A673 (cell line): ENCODE data around the gene GALNT18. TPM values are rescaled to one million over a fixed set of nuclear protein-coding genes. Genes with fewer than 3 reads are reported as not detected.

ENCODE experiments used
- BruUV-seq: library from RNA; stranded (reverse); fragments of 400-500 nt; replicated peaks from 2 replicates; lab custom pipeline; 2021; lab: Mats Ljungman, UMichigan
- CTCF ChIA-PET: fragments of 300-600 bp; sonication (Branson Sonifier 250); formaldehyde crosslinking; loops from one replicate; lab custom pipeline; 2022; ENCODE audit warnings: antibody characterized with exemption; lab: Charles Lee
- POLR2A ChIA-PET: fragments of 300-600 bp; sonication (Branson Sonifier 250); formaldehyde crosslinking; loops from one replicate; lab custom pipeline; 2022; ENCODE audit warnings: antibody characterized with exemption; ENCODE audit not compliant: low non-redundant PET; lab: Charles Lee
- DNase-seq: peaks from one replicate; pipeline ENCODE4 v3.0.0-alpha.2; 2015; ENCODE audit warnings: low spot score
- H3K27ac ChIP-seq: fragments of 200-600 bp; sonication (generic); 2 replicates; pipeline ENCODE4 v1.5.1; 2016; ENCODE audit warnings: mixed run types, low read depth, mild to moderate bottlenecking, mixed read lengths, antibody characterized with exemption, low read length; ENCODE audit not compliant: poor library complexity, severe bottlenecking
- H3K27me3 ChIP-seq: fragments of 200-600 bp; sonication (generic); replicated peaks from 2 replicates; pipeline ENCODE4 v1.6.1; 2017; ENCODE audit warnings: mixed run types, low read depth, mild to moderate bottlenecking, mixed read lengths, antibody characterized with exemption, low read length; ENCODE audit not compliant: insufficient read depth, poor library complexity
- H3K36me3 ChIP-seq: fragments of 200-600 bp; sonication (generic); 2 replicates; pipeline ENCODE4 v1.6.1; 2016; ENCODE audit warnings: mixed run types, mild to moderate bottlenecking, mixed read lengths, antibody characterized with exemption, low read length; ENCODE audit not compliant: insufficient read depth, poor library complexity, severe bottlenecking
- H3K4me1 ChIP-seq: fragments of 200-600 bp; sonication (generic); 2 replicates; pipeline ENCODE4 v1.6.1; 2017; ENCODE audit warnings: mixed run types, mild to moderate bottlenecking, mixed read lengths, antibody characterized with exemption, low read length; ENCODE audit not compliant: insufficient read depth, poor library complexity, severe bottlenecking
- H3K4me3 ChIP-seq: fragments of 200-600 bp; sonication (generic); 2 replicates; pipeline ENCODE4 v1.5.1; 2016; ENCODE audit warnings: low read depth, mixed run types, mild to moderate bottlenecking, mixed read lengths, low read length; ENCODE audit not compliant: poor library complexity, severe bottlenecking
- H3K9me3 ChIP-seq: fragments of 200-600 bp; sonication (generic); 2 replicates; pipeline ENCODE4 v1.6.1; 2016; ENCODE audit warnings: mixed run types, low read depth, mild to moderate bottlenecking, mixed read lengths, antibody characterized with exemption, low read length; ENCODE audit not compliant: poor library complexity, severe bottlenecking
- EZH2 ChIP-seq: fragments of 200-600 bp; sonication (generic); IDR thresholded peaks from 2 replicates; pipeline ENCODE4 v1.6.1; 2017; ENCODE audit warnings: borderline replicate concordance, low read depth, mild to moderate bottlenecking, mixed read lengths, antibody characterized with exemption, low read length; ENCODE audit not compliant: poor library complexity, severe bottlenecking
- intact Hi-C: fragments of 100-400 bp; cut with micrococcal nuclease; formaldehyde crosslinking; loops from one replicate; pipeline ENCODE4 v1.10.0; 2022; ENCODE audit not compliant: unreplicated experiment
- total RNA-seq: library from RNA; stranded (reverse); gene quantifications from 2 replicates; pipeline ENCODE4 v1.2.3, GENCODE V29; 2021
- TF ChIP-seq, protein P1 (sequence below): fragments of 300-800, 200-600 bp; sonication (generic); conservative IDR thresholded peaks from 2 replicates; pipeline ENCODE4 v1.5.1; 2017; ENCODE audit warnings: low read depth, mild to moderate bottlenecking, antibody characterized with exemption, low read length, moderate library complexity, mixed read lengths

Gene GALNT18
- total RNA-seq, 1 experiment from 2014 or later = 0.37 TPM

GRCh38 chr11:11320825-11321224, 301.0 kb downstream of the GALNT18 start:
- CTCF ChIA-PET = no interaction called here

GRCh38 chr11:11318961-11319360, 302.8 kb downstream of the GALNT18 start:
- ChIA-PET POLR2A (no interaction called here), CTCF (no interaction called here)
- H3K27me3 ChIP-seq = no peaks in the 10 kb centered on the region
- no peaks in the 10 kb centered on the region for H3K4me1 ChIP-seq
- no peak for DNase-seq
- intact Hi-C loops = no loop called here
- H3K27ac ChIP-seq = no peak overlapping the region
- no peak for TF ChIP-seq EZH2
- TF ChIP-seq, protein P1, sequence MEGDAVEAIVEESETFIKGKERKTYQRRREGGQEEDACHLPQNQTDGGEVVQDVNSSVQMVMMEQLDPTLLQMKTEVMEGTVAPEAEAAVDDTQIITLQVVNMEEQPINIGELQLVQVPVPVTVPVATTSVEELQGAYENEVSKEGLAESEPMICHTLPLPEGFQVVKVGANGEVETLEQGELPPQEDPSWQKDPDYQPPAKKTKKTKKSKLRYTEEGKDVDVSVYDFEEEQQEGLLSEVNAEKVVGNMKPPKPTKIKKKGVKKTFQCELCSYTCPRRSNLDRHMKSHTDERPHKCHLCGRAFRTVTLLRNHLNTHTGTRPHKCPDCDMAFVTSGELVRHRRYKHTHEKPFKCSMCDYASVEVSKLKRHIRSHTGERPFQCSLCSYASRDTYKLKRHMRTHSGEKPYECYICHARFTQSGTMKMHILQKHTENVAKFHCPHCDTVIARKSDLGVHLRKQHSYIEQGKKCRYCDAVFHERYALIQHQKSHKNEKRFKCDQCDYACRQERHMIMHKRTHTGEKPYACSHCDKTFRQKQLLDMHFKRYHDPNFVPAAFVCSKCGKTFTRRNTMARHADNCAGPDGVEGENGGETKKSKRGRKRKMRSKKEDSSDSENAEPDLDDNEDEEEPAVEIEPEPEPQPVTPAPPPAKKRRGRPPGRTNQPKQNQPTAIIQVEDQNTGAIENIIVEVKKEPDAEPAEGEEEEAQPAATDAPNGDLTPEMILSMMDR = no peak
- H3K4me3 ChIP-seq = no peak overlapping the region
- H3K36me3 ChIP-seq = no peaks in the 10 kb centered on the region
- BruUV-seq = no TSS peak
- no peaks in the 10 kb centered on the region for H3K9me3 ChIP-seq

More at GRCh38 chr11:11320825-11321224, 301.0 kb downstream of the GALNT18 start:
- Histone ChIP-seq H3K9me3 (no peaks in the 10 kb centered on the region), H3K27me3 (no peaks in the 10 kb centered on the region), H3K4me1 (no peaks in the 10 kb centered on the region), H3K27ac (no peak overlapping the region), H3K36me3 (no peaks in the 10 kb centered on the region), H3K4me3 (no peak overlapping the region)
- POLR2A ChIA-PET = no interaction called here
- TF ChIP-seq EZH2 = no peak
- TF ChIP-seq, protein P1 = no peak
- DNase-seq = no peak
- intact Hi-C loops = no loop called here
- no TSS peak for BruUV-seq

- Histone ChIP-seq H3K27ac (no peak overlapping the region), H3K4me3 (no peak overlapping the region), H3K4me1 (no peaks in the 10 kb centered on the region), H3K9me3 (no peaks in the 10 kb centered on the region), H3K27me3 (no peaks in the 10 kb centered on the region), H3K36me3 (no peaks in the 10 kb centered on the region)
- TF ChIP-seq EZH2 = no peak
- TF ChIP-seq, protein P1 = no peak
- ChIA-PET POLR2A (no interaction called here), CTCF (no interaction called here)
- DNase-seq = no peak
- BruUV-seq = no TSS peak
- intact Hi-C loops = no loop called here
These were observed 303.3 kb downstream of the GALNT18 start for GRCh38 chr11:11318461-11318860.
